A549 (cell line): ENCODE data around the gene NMRAL1. TPM values are rescaled to one million over a fixed set of nuclear protein-coding genes. Genes with fewer than 3 reads are reported as not detected.

Experiments
- ATAC-seq, 2 experiments: fragments of 200-7000 bp in 1 of 2; fragments of >200 bp in 1 of 2; cut with Nextera tagmentation in 1 of 2; cut with Tn5 transposase in 1 of 2; 3 replicates each; pipeline versions ENCODE4 v1.8.0 to v1.9.1; 2018 to 2020; ENCODE audit warnings: mild to moderate bottlenecking in 1 of 2, moderate library complexity in 1 of 2
- CTCF ChIA-PET: fragments of 300-600 bp; sonication (Branson Sonifier 250); formaldehyde crosslinking; extraction: SDS; loops from one replicate; lab custom pipeline; 2021; ENCODE audit warnings: antibody characterized with exemption, inconsistent platforms; lab: Yijun Ruan, JAX
- POLR2A ChIA-PET: fragments of 350-600 bp; formaldehyde crosslinking; extraction: SDS; loops from one replicate; lab custom pipeline; 2021; ENCODE audit warnings: antibody characterized with exemption, inconsistent platforms; lab: Yijun Ruan, JAX
- DNase-seq, 2 experiments: peaks; one replicate each; pipeline versions ENCODE4 v3.0.0 to v3.0.0-alpha.2; 2011 to 2016; ENCODE audit warnings: low read depth in 1 of 2, low spot score in 1 of 2
- FAIRE-seq: peaks from 2 replicates; lab custom pipeline; 2011; peaks lifted over from hg19 to GRCh38; lab: Jason Lieb, UNC
- H3K27ac ChIP-seq, 2 experiments: fragments of >200 bp; sonication (Bioruptor Twin); formaldehyde crosslinking; 3 replicates each; pipeline ENCODE4 v1.5.1; 2016 to 2017
- H3K4me1 ChIP-seq: fragments of >200 bp; sonication (Bioruptor Twin); formaldehyde crosslinking; 3 replicates; pipeline ENCODE4 v1.6.1; 2016
- H3K4me2 ChIP-seq: fragments of >200 bp; sonication (Bioruptor Twin); formaldehyde crosslinking; 3 replicates; pipeline ENCODE4 v1.6.1; 2016
- H3K4me3 ChIP-seq: fragments of >200 bp; sonication (Bioruptor Twin); formaldehyde crosslinking; 3 replicates; pipeline ENCODE4 v1.5.1; 2016
- H3K9me3 ChIP-seq: fragments of >200 bp; sonication (Bioruptor Twin); formaldehyde crosslinking; 3 replicates; pipeline ENCODE4 v1.6.1; 2016
- BHLHE40 ChIP-seq: IDR thresholded peaks from 2 replicates; pipeline ENCODE4 v1.6.1; 2012; ENCODE audit warnings: low read depth, low read length, inconsistent platforms
- CBX2 ChIP-seq: fragments of 200-600 bp; sonication (generic); IDR thresholded peaks from 2 replicates; pipeline ENCODE4 v1.6.1; 2016; ENCODE audit warnings: low read depth, mild to moderate bottlenecking, borderline replicate concordance
- CHD2 ChIP-seq: fragments of 150-350 bp; IDR thresholded peaks from 2 replicates; pipeline ENCODE4 v1.6.1; 2014; ENCODE audit warnings: low read length; ENCODE audit not compliant: partially characterized antibody
- E2F6 ChIP-seq: IDR thresholded peaks from 2 replicates; pipeline ENCODE4 v1.6.1; 2012; ENCODE audit warnings: low read depth, borderline replicate concordance
- EHF ChIP-seq: fragments of 250-450 bp; sonication (Bioruptor Pico); IDR thresholded peaks from 2 replicates; pipeline ENCODE4 v1.5.0; 2020; ENCODE audit warnings: mild to moderate bottlenecking
- EHMT2 ChIP-seq: fragments of 200-600 bp; sonication (generic); IDR thresholded peaks from 2 replicates; pipeline ENCODE4 v1.6.1; 2016; ENCODE audit warnings: antibody characterized with exemption, low read depth, mild to moderate bottlenecking, moderate library complexity
- EP300 ChIP-seq, 2 experiments: fragments of >200 bp; sonication (Bioruptor Twin); formaldehyde crosslinking; IDR thresholded peaks; 2 replicates in 1 of 2; 3 replicates in 1 of 2; pipeline ENCODE4 v1.6.1; 2016 to 2017
- ESRRA ChIP-seq: fragments of 150-350 bp; IDR thresholded peaks from 2 replicates; pipeline ENCODE4 v1.6.1; 2014; ENCODE audit warnings: mild to moderate bottlenecking, low read length, borderline replicate concordance
- FOXS1 ChIP-seq: fragments of 250-450 bp; sonication (Bioruptor Pico); IDR thresholded peaks from 2 replicates; pipeline ENCODE4 v1.5.0; 2020; ENCODE audit warnings: mild to moderate bottlenecking, moderate library complexity
- HDAC2 ChIP-seq: fragments of 200-600 bp; sonication (generic); IDR thresholded peaks from 2 replicates; pipeline ENCODE4 v1.6.1; 2016
- HES2 ChIP-seq: fragments of >200 bp; sonication (Bioruptor Twin); formaldehyde crosslinking; IDR thresholded peaks from 2 replicates; pipeline ENCODE4 v1.6.1; 2016
- HOXA7 ChIP-seq: fragments of 250-450 bp; sonication (Bioruptor Pico); IDR thresholded peaks from 2 replicates; pipeline ENCODE4 v1.5.0; 2020; ENCODE audit warnings: mild to moderate bottlenecking, moderate library complexity
- NPAS2 ChIP-seq: fragments of 250-450 bp; sonication (Bioruptor Pico); IDR thresholded peaks from 2 replicates; pipeline ENCODE4 v1.8.0; 2022; ENCODE audit warnings: mild to moderate bottlenecking, moderate library complexity, borderline replicate concordance
- POLR2A ChIP-seq: IDR thresholded peaks from 2 replicates; pipeline ENCODE4 v1.6.1; 2012; ENCODE audit warnings: mild to moderate bottlenecking, low read length
- RARB ChIP-seq: fragments of 250-450 bp; sonication (Bioruptor Pico); IDR thresholded peaks from 2 replicates; pipeline ENCODE4 v1.8.0; 2021; ENCODE audit warnings: mild to moderate bottlenecking, moderate library complexity
- RCOR1 ChIP-seq: fragments of 150-350 bp; IDR thresholded peaks from 2 replicates; pipeline ENCODE4 v1.6.1; 2014; ENCODE audit warnings: antibody characterized with exemption, low read length, low read depth
- REST ChIP-seq: fragments of 200-600 bp; sonication (generic); IDR thresholded peaks from 2 replicates; pipeline ENCODE4 v1.6.1; 2016; ENCODE audit warnings: antibody characterized with exemption, mild to moderate bottlenecking, moderate library complexity
- RFX5 ChIP-seq: fragments of 450-650 bp; IDR thresholded peaks from 2 replicates; pipeline ENCODE4 v1.7.1; 2014; ENCODE audit warnings: antibody characterized with exemption, mild to moderate bottlenecking, moderate library complexity
- SMC3 ChIP-seq: fragments of >200 bp; sonication (Bioruptor Twin); formaldehyde crosslinking; IDR thresholded peaks from 3 replicates; pipeline ENCODE4 v1.6.1; 2018; ENCODE audit warnings: inconsistent platforms
- TP53 ChIP-seq: fragments of 250-450 bp; sonication (Bioruptor Pico); IDR thresholded peaks from 2 replicates; pipeline ENCODE4 v1.5.0; 2021; ENCODE audit warnings: mild to moderate bottlenecking, moderate library complexity
- ZSCAN20 ChIP-seq: fragments of 250-450 bp; sonication (Bioruptor Pico); IDR thresholded peaks from 2 replicates; pipeline ENCODE4 v1.8.0; 2022; ENCODE audit warnings: mild to moderate bottlenecking, moderate library complexity
- WGBS: methylation state at CpG from one replicate; pipeline ENCODE4 v1.1.6; 2017; ENCODE audit errors: missing lambda C conversion rate; 5-methylcytosine and 5-hydroxymethylcytosine counted together
- polyA plus RNA-seq, 4 experiments: library from polyadenylated mRNA; depleted of rRNA in 3 of 4; stranded (reverse); fragments of >200 nt; fragmentation: RNase III in 1 of 4; extraction: RNeasy Plus Mini Kit Qiagen cat#74134 plus additional on column Dnase treatment in 1 of 4; gene quantifications; 2 replicates in 3 of 4; 3 replicates in 1 of 4; pipeline ENCODE4 v1.2.3, GENCODE V29; 2011 to 2017
- TF ChIP-seq, protein P1 (sequence below): IDR thresholded peaks from 2 replicates; pipeline ENCODE4 v1.6.1; 2012
- TF ChIP-seq, protein P2 (sequence below): IDR thresholded peaks from 2 replicates; pipeline ENCODE4 v1.6.1; 2012

The NMRAL1 gene
- polyA plus RNA-seq, 2 of the 4 experiments (the other 2 are of a cell fraction), result 36.4 to 48.8 TPM

DNA sequence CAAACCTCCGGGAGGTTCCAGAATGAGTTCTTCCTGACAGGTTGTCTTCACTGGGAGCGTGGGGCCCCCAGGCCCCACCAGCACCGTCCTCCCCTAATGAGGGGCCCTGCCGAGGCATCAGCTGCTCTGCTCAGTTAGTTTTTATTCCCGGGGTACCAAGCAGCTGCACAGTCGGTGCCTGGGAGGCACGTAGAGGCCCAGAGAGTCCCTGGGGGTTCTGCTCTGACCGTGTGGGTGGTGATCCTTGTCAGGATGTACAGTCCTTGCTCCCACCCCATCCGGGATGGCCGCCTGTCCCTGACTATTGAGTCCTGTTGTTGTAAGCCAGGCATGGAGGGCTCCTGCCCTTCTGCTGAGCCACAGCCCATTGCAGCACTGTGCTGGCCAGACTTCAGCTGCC, 18.5 kb downstream of the NMRAL1 start:
- H3K9me3 ChIP-seq, result no peaks in the 10 kb centered on the region
- no peak overlapping the region for H3K27ac ChIP-seq
- H3K4me3 ChIP-seq, result no peak overlapping the region
- no peak for FAIRE-seq
- 83% methylated on average over 8 of the region's 10 CpGs for WGBS
- TF ChIP-seq NPAS2 (CRISPR knock-in tag) (no peak), EHMT2 (no peak), POLR2A (no peak), E2F6 (no peak), RFX5 (no peak), CHD2 (no peak), HES2 (no peak), RCOR1 (no peak), BHLHE40 (no peak), CBX2 (no peak), ESRRA (no peak), HDAC2 (no peak), SMC3 (no peak), TP53 (CRISPR knock-in tag) (no peak), RARB (CRISPR knock-in tag) (no peak), EP300 (IDR thresholded peaks at IDR 0.05) (no peak), FOXS1 (CRISPR knock-in tag) (no peak)
- TF ChIP-seq, protein P1, sequence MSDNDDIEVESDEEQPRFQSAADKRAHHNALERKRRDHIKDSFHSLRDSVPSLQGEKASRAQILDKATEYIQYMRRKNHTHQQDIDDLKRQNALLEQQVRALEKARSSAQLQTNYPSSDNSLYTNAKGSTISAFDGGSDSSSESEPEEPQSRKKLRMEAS, result no peak
- TF ChIP-seq, protein P2, sequence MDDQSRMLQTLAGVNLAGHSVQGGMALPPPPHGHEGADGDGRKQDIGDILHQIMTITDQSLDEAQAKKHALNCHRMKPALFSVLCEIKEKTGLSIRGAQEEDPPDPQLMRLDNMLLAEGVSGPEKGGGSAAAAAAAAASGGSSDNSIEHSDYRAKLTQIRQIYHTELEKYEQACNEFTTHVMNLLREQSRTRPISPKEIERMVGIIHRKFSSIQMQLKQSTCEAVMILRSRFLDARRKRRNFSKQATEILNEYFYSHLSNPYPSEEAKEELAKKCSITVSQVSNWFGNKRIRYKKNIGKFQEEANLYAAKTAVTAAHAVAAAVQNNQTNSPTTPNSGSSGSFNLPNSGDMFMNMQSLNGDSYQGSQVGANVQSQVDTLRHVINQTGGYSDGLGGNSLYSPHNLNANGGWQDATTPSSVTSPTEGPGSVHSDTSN, result no peak
- no peak for DNase-seq
- ChIA-PET CTCF (no interaction called here), POLR2A (no interaction called here)
- no peak overlapping the region for H3K4me2 ChIP-seq
- peaks cover 2% of the 10 kb centered on the region; the same call in 2 of the 3 replicates for H3K4me1 ChIP-seq
- peak; percentile 11 to 12; a peak in 2 of 6 replicates for ATAC-seq

DNA sequence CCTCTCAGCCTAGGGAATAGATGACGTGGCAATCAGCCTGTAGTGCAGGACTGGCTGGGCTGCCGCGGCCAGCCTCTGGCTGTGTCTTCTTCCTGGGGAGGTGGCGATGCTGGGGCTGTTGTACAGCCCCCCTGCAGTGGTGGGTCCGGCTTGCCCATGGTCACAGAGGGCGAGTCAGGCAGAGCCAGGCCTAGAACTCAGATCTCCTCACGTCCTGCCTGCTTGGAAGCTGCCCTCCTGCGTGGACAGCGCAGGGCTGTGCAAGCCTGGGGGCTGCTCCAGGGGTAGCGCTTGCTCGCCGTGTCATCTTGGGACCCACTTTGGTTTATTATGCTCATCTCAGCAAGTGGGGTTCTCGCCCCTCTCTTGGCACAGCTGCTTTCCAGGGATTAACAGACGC, 19.3 kb downstream of the NMRAL1 start:
- ChIA-PET POLR2A (no interaction called here), CTCF (interaction anchor here (0.6 to 2.5 kb wide), 4 partner anchors 9 to 52 kb away, joined by 3 to 8 read pairs (median 4); no protein-coding TSS in a partner anchor)
- Histone ChIP-seq H3K27ac (no peak overlapping the region), H3K4me1 (peaks cover 4% of the 10 kb centered on the region; the same call in 2 of the 3 replicates), H3K4me2 (no peak overlapping the region), H3K4me3 (no peak overlapping the region), H3K9me3 (no peaks in the 10 kb centered on the region)
- no peak for TF ChIP-seq HOXA7 (CRISPR knock-in tag)
- no peak for FAIRE-seq
- no peak; a peak in 1 of 6 replicates for ATAC-seq
- WGBS, result 98% methylated on average over 11 of the region's 14 CpGs
- no peak for DNase-seq

- ChIA-PET CTCF (interaction anchor here (0.6 to 2.5 kb wide), 4 partner anchors 10 to 52 kb away, joined by 3 to 8 read pairs (median 4); no protein-coding TSS in a partner anchor), POLR2A (no interaction called here)
- no peak for DNase-seq
- Histone ChIP-seq H3K4me1 (peaks cover 4% of the 10 kb centered on the region; the same call in 2 of the 3 replicates), H3K9me3 (no peaks in the 10 kb centered on the region)
- 91% methylated on average over 8 of the region's 9 CpGs for WGBS
- TF ChIP-seq EHF (no peak), REST (peak; percentile 82), ZSCAN20 (CRISPR knock-in tag) (no peak)
- TF ChIP-seq, all 56 proteins: peak for 1
- no peak overlapping the region for H3K4me2 ChIP-seq
- H3K4me3 ChIP-seq, result no peak overlapping the region
- FAIRE-seq (no peak), ATAC-seq (no peak)
- H3K27ac ChIP-seq, result no peak overlapping the region
Measured at GRCh38 chr16:4454623-4455022, 19.8 kb downstream of the NMRAL1 start.
